Epithelial cell of esophagus (primary cell): ENCODE data around the gene TMEM184B.

Source experiments
- DNase-seq: peaks from one replicate; pipeline ENCODE4 v3.0.0; 2010; ENCODE audit warnings: low read depth
- H3K4me3 ChIP-seq: 2 replicates; pipeline ENCODE4 v1.5.1; 2011; ENCODE audit warnings: mild to moderate bottlenecking, low read length, control low read depth
- CTCF ChIP-seq: IDR thresholded peaks from 2 replicates; pipeline ENCODE4 v1.5.1; 2011; ENCODE audit warnings: low read depth, mild to moderate bottlenecking, low read length, control low read depth, inconsistent platforms; ENCODE audit not compliant: insufficient read depth; ENCODE audit errors: missing control alignments

Gene TMEM184B

GRCh38 chr22:38248280-38248679 is 24.5 kb downstream of the TMEM184B start:
- TF ChIP-seq CTCF: no peak
- H3K4me3 ChIP-seq: no peak overlapping the region
- no peak for DNase-seq

- no peak for TF ChIP-seq CTCF
These were observed 25.1 kb downstream of the TMEM184B start for GRCh38 chr22:38247713-38248112.

GRCh38 chr22:38246692-38247091 is 26.1 kb downstream of the TMEM184B start:
- no peak for TF ChIP-seq CTCF
- no peak overlapping the region for H3K4me3 ChIP-seq
- DNase-seq: no peak

More at GRCh38 chr22:38247713-38248112, 25.1 kb downstream of the TMEM184B start:
- no peak overlapping the region for H3K4me3 ChIP-seq
- DNase-seq: no peak

GRCh38 chr22:38246046-38246658 is 26.7 kb downstream of the TMEM184B start:
- TF ChIP-seq CTCF: no peak
- no peak for DNase-seq

GRCh38 chr22:38244106-38244505 is 28.7 kb downstream of the TMEM184B start:
- H3K4me3 ChIP-seq: no peak overlapping the region
- TF ChIP-seq CTCF: no peak
- peak; percentile 52 for DNase-seq

More at GRCh38 chr22:38246046-38246658, 26.7 kb downstream of the TMEM184B start:
- H3K4me3 ChIP-seq: no peak overlapping the region

- no peak for TF ChIP-seq CTCF
- DNase-seq: peak; percentile 47
These were observed 29.6 kb downstream of the TMEM184B start for GRCh38 chr22:38243007-38243765.

More at GRCh38 chr22:38243007-38243765, 29.6 kb downstream of the TMEM184B start:
- H3K4me3 ChIP-seq: no peak overlapping the region
